Tibial nerve (tissue), 4 donors: ENCODE data around the gene RAPGEF2. TPM values are rescaled to one million over a fixed set of nuclear protein-coding genes. Genes with fewer than 3 reads are reported as not detected.

ENCODE experiments used
- DNase-seq, 2 donors: peaks; one replicate each; pipeline ENCODE4 v3.0.0-alpha.2; 2019; ENCODE audit warnings: low spot score in 2 of 2
- H3K27ac ChIP-seq, 4 donors: fragments of 200-600 bp; sonication (generic) in 3 of 4; one replicate each; pipeline ENCODE4 v1.5.1; 2017 to 2019; ENCODE audit warnings: mild to moderate bottlenecking in 1 of 4
- H3K27me3 ChIP-seq, 2 donors: fragments of 200-600 bp; sonication (generic) in 1 of 2; one replicate each; pipeline versions ENCODE4 v1.5.1 to v1.6.0; 2017 to 2019
- H3K36me3 ChIP-seq, 3 donors: fragments of 200-600 bp; sonication (generic); one replicate each; pipeline ENCODE4 v1.5.1; 2018 to 2019
- H3K4me1 ChIP-seq, 4 donors: fragments of 200-600 bp; sonication (generic) in 3 of 4; one replicate each; pipeline ENCODE4 v1.5.1; 2017 to 2019
- H3K4me3 ChIP-seq, 4 donors: fragments of 200-600 bp; sonication (generic) in 3 of 4; one replicate each; pipeline ENCODE4 v1.5.1; 2017 to 2019; ENCODE audit warnings: mild to moderate bottlenecking in 1 of 4, moderate library complexity in 1 of 4
- H3K9me3 ChIP-seq, 4 donors: fragments of 200-600 bp; sonication (generic) in 3 of 4; one replicate each; pipeline ENCODE4 v1.5.1; 2017 to 2019
- CTCF ChIP-seq, 5 experiments: fragments of 200-600 bp in 3 of 5; fragments of 450-650 bp in 2 of 5; sonication (generic) in 3 of 5; IDR thresholded peaks; one replicate each; pipeline ENCODE4 v1.5.1; 2016 to 2019; ENCODE audit warnings: antibody characterized with exemption in 5 of 5, mild to moderate bottlenecking in 3 of 5, moderate library complexity in 2 of 5
- EP300 ChIP-seq, 2 donors: sonication (generic); formaldehyde crosslinking; IDR thresholded peaks; one replicate each; pipeline ENCODE4 v1.6.1; 2017; ENCODE audit warnings: antibody characterized with exemption in 2 of 2, mild to moderate bottlenecking in 1 of 2
- POLR2A ChIP-seq, 2 donors: fragments of 450-650 bp; IDR thresholded peaks; one replicate each; pipeline ENCODE4 v1.6.1; 2017; ENCODE audit warnings: antibody characterized with exemption in 2 of 2, mild to moderate bottlenecking in 2 of 2, moderate library complexity in 2 of 2
- WGBS, 2 donors: methylation state at CpG; one replicate each; pipeline ENCODE4 v1.1.5; 2018; 5-methylcytosine and 5-hydroxymethylcytosine counted together
- total RNA-seq, 4 donors: library from RNA; depleted of rRNA; stranded (reverse); fragments of >200 nt; gene quantifications; one replicate each; pipeline ENCODE4 v1.1.0, GENCODE V29; 2016

RAPGEF2 gene
- total RNA-seq, 4 donors from 2014 or later = 61.0 to 81.5 (median 69.5) TPM

GRCh38 chr4:159326480-159326879 lies 223.6 kb downstream of the RAPGEF2 start:
- Histone ChIP-seq H3K36me3 (peaks cover 0 to 41% (median 0%) of the 10 kb centered on the region in 3 donors), H3K4me1 (no peaks in the 10 kb centered on the region), H3K9me3 (no peaks in the 10 kb centered on the region), H3K4me3 (no peak overlapping the region), H3K27me3 (no peaks in the 10 kb centered on the region), H3K27ac (no peak overlapping the region)
- no peak for DNase-seq
- no peak for TF ChIP-seq EP300 (IDR thresholded peaks at IDR 0.05)
- no peak for TF ChIP-seq CTCF (IDR thresholded peaks at IDR 0.05)
- TF ChIP-seq POLR2A (IDR thresholded peaks at IDR 0.05) = no peak

GRCh38 chr4:159328766-159329165 lies 225.9 kb downstream of the RAPGEF2 start:
- no peak overlapping the region for H3K4me3 ChIP-seq
- DNase-seq = no peak
- H3K27me3 ChIP-seq = no peaks in the 10 kb centered on the region
- H3K27ac ChIP-seq = no peak overlapping the region
- no peaks in the 10 kb centered on the region for H3K9me3 ChIP-seq
- peaks cover 0 to 43% (median 3%) of the 10 kb centered on the region in 3 donors for H3K36me3 ChIP-seq
- TF ChIP-seq CTCF (IDR thresholded peaks at IDR 0.05) (no peak), EP300 (IDR thresholded peaks at IDR 0.05) (no peak), POLR2A (IDR thresholded peaks at IDR 0.05) (no peak)
- 93 to 96% methylated on average over 2 of the region's 2 CpGs for WGBS, 2 donors
- H3K4me1 ChIP-seq = no peaks in the 10 kb centered on the region

- Histone ChIP-seq H3K36me3 (peaks cover 0 to 59% (median 8%) of the 10 kb centered on the region in 3 donors), H3K9me3 (no peaks in the 10 kb centered on the region), H3K4me3 (no peak overlapping the region), H3K4me1 (no peaks in the 10 kb centered on the region), H3K27me3 (no peaks in the 10 kb centered on the region), H3K27ac (no peak overlapping the region)
- no peak for DNase-seq
- WGBS, 2 donors = 96 to 100% methylated on average over 1 of the region's 1 CpG
- TF ChIP-seq EP300 (IDR thresholded peaks at IDR 0.05) = no peak
- no peak for TF ChIP-seq POLR2A (IDR thresholded peaks at IDR 0.05)
- no peak for TF ChIP-seq CTCF (IDR thresholded peaks at IDR 0.05)
These were observed 231.6 kb downstream of the RAPGEF2 start for GRCh38 chr4:159334461-159334860.

- Histone ChIP-seq H3K4me1 (no peaks in the 10 kb centered on the region), H3K36me3 (peaks cover 0 to 57% (median 11%) of the 10 kb centered on the region in 3 donors), H3K27ac (no peak overlapping the region), H3K9me3 (no peaks in the 10 kb centered on the region), H3K4me3 (no peak overlapping the region), H3K27me3 (no peaks in the 10 kb centered on the region)
- WGBS, 2 donors = 68 to 70% methylated on average over 2 of the region's 2 CpGs
- DNase-seq = no peak
- TF ChIP-seq POLR2A (IDR thresholded peaks at IDR 0.05) = no peak
- no peak for TF ChIP-seq EP300 (IDR thresholded peaks at IDR 0.05)
- TF ChIP-seq CTCF (IDR thresholded peaks at IDR 0.05) = no peak
These were observed 234.2 kb downstream of the RAPGEF2 start for GRCh38 chr4:159337041-159337440.

GRCh38 chr4:159341522-159341921 lies 238.6 kb downstream of the RAPGEF2 start:
- WGBS, 2 donors = 71 to 87% methylated on average over 2 of the region's 2 CpGs
- Histone ChIP-seq H3K4me1 (no peaks in the 10 kb centered on the region), H3K9me3 (no peaks in the 10 kb centered on the region), H3K27me3 (no peaks in the 10 kb centered on the region), H3K27ac (no peak overlapping the region), H3K36me3 (peaks cover 0 to 76% (median 8%) of the 10 kb centered on the region in 3 donors), H3K4me3 (no peak overlapping the region)
- TF ChIP-seq POLR2A (IDR thresholded peaks at IDR 0.05) (no peak), EP300 (IDR thresholded peaks at IDR 0.05) (no peak), CTCF (IDR thresholded peaks at IDR 0.05) (no peak)
- DNase-seq = no peak
